Fibroblast of peridontal ligament (primary cell): Measurements from ENCODE around the gene SNRPB2.

Experiments
- DNase-seq: peaks from one replicate; pipeline ENCODE4 v3.0.0-alpha.2; 2010; ENCODE audit errors: extremely low read depth

The SNRPB2 gene

GRCh38 chr20:16729565-16730460, at the start of gene SNRPB2:
Gene SNRPB2 (plus strand): TSS chr20:16730026. CDS start chr20:16731703, 1,677 bp downstream.
- DNase-seq = peak; percentile 96

- DNase-seq = no peak
Observed at GRCh38 chr20:16684416-16684815, 45.4 kb upstream of the SNRPB2 start.

GRCh38 chr20:16689906-16690305, 39.9 kb upstream of the SNRPB2 start:
- no peak for DNase-seq

- DNase-seq = no peak
Observed at GRCh38 chr20:16691381-16691780, 38.4 kb upstream of the SNRPB2 start.

- DNase-seq = no peak
Observed at GRCh38 chr20:16692009-16692408, 37.8 kb upstream of the SNRPB2 start.

GRCh38 chr20:16692442-16692841, 37.4 kb upstream of the SNRPB2 start:
- no peak for DNase-seq

GRCh38 chr20:16693278-16693677, 36.5 kb upstream of the SNRPB2 start:
- no peak for DNase-seq

- peak; percentile 26 for DNase-seq
Observed at GRCh38 chr20:16694161-16694560, 35.7 kb upstream of the SNRPB2 start.

GRCh38 chr20:16695628-16696027, 34.2 kb upstream of the SNRPB2 start:
- DNase-seq = no peak

- no peak for DNase-seq
Observed at GRCh38 chr20:16699293-16699692, 30.5 kb upstream of the SNRPB2 start.

GRCh38 chr20:16701296-16701695, 28.5 kb upstream of the SNRPB2 start:
- no peak for DNase-seq

GRCh38 chr20:16703570-16703969, 26.3 kb upstream of the SNRPB2 start:
- no peak for DNase-seq

- no peak for DNase-seq
Observed at GRCh38 chr20:16707674-16708073, 22.2 kb upstream of the SNRPB2 start.

GRCh38 chr20:16708602-16709001, 21.2 kb upstream of the SNRPB2 start:
- no peak for DNase-seq

- DNase-seq = no peak
Observed at GRCh38 chr20:16709017-16709416, 20.8 kb upstream of the SNRPB2 start.

GRCh38 chr20:16710781-16711180, 19.0 kb upstream of the SNRPB2 start:
- DNase-seq = no peak

GRCh38 chr20:16711661-16712258, 18.1 kb upstream of the SNRPB2 start:
- no peak for DNase-seq

GRCh38 chr20:16712511-16712947, 17.3 kb upstream of the SNRPB2 start:
- DNase-seq = no peak

- no peak for DNase-seq
Observed at GRCh38 chr20:16713066-16713465, 16.8 kb upstream of the SNRPB2 start.

GRCh38 chr20:16714242-16714641, 15.6 kb upstream of the SNRPB2 start:
- DNase-seq = no peak

GRCh38 chr20:16714751-16715150, 15.1 kb upstream of the SNRPB2 start:
- no peak for DNase-seq

GRCh38 chr20:16719421-16719820, 10.4 kb upstream of the SNRPB2 start:
- no peak for DNase-seq

- DNase-seq = no peak
Observed at GRCh38 chr20:16729080-16729479, 746 bp upstream of the SNRPB2 start.
